HG03378 (cell line): ENCODE measurements around the gene NSMCE4A.
"Not testable (repeated sequence)": the region's sequence is repeated elsewhere in the genome, so short reads cannot be mapped to it uniquely, and the experiment has no call there.

Experiments used
- ATAC-seq: cut with Tn5 transposase; IDR thresholded peaks from one replicate; pipeline ENCODE4 v1.9.1; 2021; ENCODE audit warnings: mild to moderate bottlenecking, moderate library complexity; ENCODE audit not compliant: unreplicated experiment

Gene NSMCE4A

GRCh38 chr10:121988361-121989324 lies 13.6 kb upstream of the NSMCE4A start, which contains the start of gene TACC2:
TSS of gene TACC2 (plus strand) at chr10:121989163. CDS start at chr10:122021982, 32,819 bp downstream.
- no peak for ATAC-seq

- ATAC-seq, result no peak
These were observed 9.4 kb upstream of the NSMCE4A start for GRCh38 chr10:121984463-121984862.

GRCh38 chr10:121983852-121984251 lies 8.8 kb upstream of the NSMCE4A start:
- no peak for ATAC-seq

- no peak for ATAC-seq
These were observed 6.3 kb upstream of the NSMCE4A start for GRCh38 chr10:121981346-121981745.

- ATAC-seq, result no peak
These were observed 3.5 kb upstream of the NSMCE4A start for GRCh38 chr10:121978511-121978910.

- ATAC-seq, result no peak
These were observed 1.6 kb upstream of the NSMCE4A start for GRCh38 chr10:121976607-121977006.

GRCh38 chr10:121975295-121976086 lies 474 bp upstream of the NSMCE4A start:
- ATAC-seq, result peak; percentile 16

- no peak for ATAC-seq
These were observed 940 bp downstream of the NSMCE4A start for GRCh38 chr10:121974019-121974534.

GRCh38 chr10:121969086-121969485 lies 5.9 kb downstream of the NSMCE4A start:
- ATAC-seq, result not testable (repeated sequence)

- no peak for ATAC-seq
These were observed 9.0 kb downstream of the NSMCE4A start for GRCh38 chr10:121965996-121966395.

- ATAC-seq, result no peak
These were observed 13.6 kb downstream of the NSMCE4A start for GRCh38 chr10:121961456-121961855.

- no peak for ATAC-seq
These were observed 15.3 kb downstream of the NSMCE4A start for GRCh38 chr10:121959671-121960070.

- ATAC-seq, result no peak
These were observed 18.6 kb downstream of the NSMCE4A start for GRCh38 chr10:121956111-121957061.

GRCh38 chr10:121952226-121952625 lies 22.8 kb downstream of the NSMCE4A start:
- no peak for ATAC-seq

- ATAC-seq, result no peak
These were observed 25.6 kb downstream of the NSMCE4A start for GRCh38 chr10:121949451-121949850.

GRCh38 chr10:121949049-121949448 lies 26.0 kb downstream of the NSMCE4A start:
- ATAC-seq, result no peak

GRCh38 chr10:121947343-121948330 lies 27.4 kb downstream of the NSMCE4A start:
- ATAC-seq, result no peak

GRCh38 chr10:121942749-121943416 lies 32.1 kb downstream of the NSMCE4A start:
- ATAC-seq, result no peak
